ENCODE results near the gene PUS1. TPM values are rescaled to one million over a fixed set of nuclear protein-coding genes. Genes with fewer than 3 reads are reported as not detected.

PUS1 gene
- total RNA-seq, 1 experiment from 2014 or later, result 74.0 TPM

DNA sequence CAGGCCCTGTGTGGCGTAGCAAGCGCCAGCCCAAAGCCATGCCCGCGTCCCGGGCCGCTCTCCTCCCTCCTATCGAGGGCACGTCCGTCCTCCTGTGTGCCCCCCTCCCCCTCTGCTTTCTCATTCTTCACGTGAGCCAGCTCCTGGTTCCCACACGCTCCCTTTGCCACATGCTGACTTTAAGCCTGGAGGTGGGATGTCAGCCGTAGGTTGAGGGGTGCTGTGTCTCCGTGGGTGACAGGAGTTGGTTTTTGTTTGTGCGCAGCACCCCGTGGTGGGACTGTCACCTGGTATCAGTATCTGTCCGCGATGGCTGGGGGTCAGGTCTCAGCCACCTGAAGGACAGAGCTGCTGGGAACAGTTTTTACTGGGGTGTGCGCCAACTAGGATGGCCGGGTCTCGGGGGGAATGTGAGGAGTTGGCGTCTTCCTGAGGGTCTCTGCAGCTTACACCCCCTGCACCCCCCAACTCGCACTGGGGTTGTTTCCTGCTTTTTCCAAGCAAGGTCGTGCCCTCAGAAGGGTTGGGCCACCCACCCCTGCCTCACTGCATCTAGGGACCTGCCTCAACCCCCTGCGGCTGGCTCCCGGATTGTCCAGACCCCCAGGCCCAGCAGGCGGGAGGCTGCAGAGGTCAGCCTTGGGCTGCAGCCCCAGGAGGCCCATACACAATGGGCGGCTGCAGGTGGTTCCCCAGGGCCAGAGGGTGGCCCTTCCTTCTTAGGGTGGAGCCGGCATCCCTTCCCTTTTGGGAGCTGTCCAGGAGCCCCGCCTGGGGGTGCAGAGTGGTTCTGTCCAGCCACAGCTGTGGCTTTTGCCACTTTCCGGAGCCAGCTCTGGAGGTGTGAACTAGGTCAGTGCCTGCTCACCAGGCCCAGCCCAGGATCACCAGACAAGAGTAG lies 27.4 kb upstream of the PUS1 start:
- peaks cover 6% of the 10 kb centered on the region; the same call in 1 of the 2 replicates for H4K20me1 ChIP-seq (ENCODE audit: low read length)
- POLR2A ChIA-PET (ENCODE audit: unreplicated experiment), result no interaction called here
- H3K9ac ChIP-seq (ENCODE audit: low read length), result no peak overlapping the region
- H3K4me3 ChIP-seq (ENCODE audit: low read length), result no peak overlapping the region
- no peaks in the 10 kb centered on the region for H3K9me3 ChIP-seq (ENCODE audit: low read length)
- H3K9me2 ChIP-seq (replicated peaks; ENCODE audit: low read length), result no peaks in the 10 kb centered on the region
- TF ChIP-seq EZH2 (IDR thresholded peaks at IDR 0.05; ENCODE audit: low read length, unreplicated experiment), result no peak
- TF ChIP-seq CTCF (conservative IDR thresholded peaks at IDR 0.05; ENCODE audit: low read depth, low read length), result no peak
- no peak for TF ChIP-seq EZH2phosphoT487 (IDR thresholded peaks at IDR 0.05; ENCODE audit: borderline replicate concordance, low read length)
- H3K27ac ChIP-seq (ENCODE audit: low read length), result no peak overlapping the region
- no peak overlapping the region for H3K4me2 ChIP-seq (ENCODE audit: low read length)
- no peaks in the 10 kb centered on the region for H3K36me3 ChIP-seq (ENCODE audit: low read depth, low read length)
- ATAC-seq (peak; percentile 61), DNase-seq (no peak)
- no peak overlapping the region for H2AFZ ChIP-seq (ENCODE audit: low read length)
- H3K79me2 ChIP-seq (ENCODE audit: low read length), result peaks cover 61% of the 10 kb centered on the region
- peaks cover 9% of the 10 kb centered on the region for H3K4me1 ChIP-seq (ENCODE audit: insufficient read depth, low read length)
- intact Hi-C loops (cut with micrococcal nuclease), result no loop called here
- no peaks in the 10 kb centered on the region for H3K27me3 ChIP-seq (ENCODE audit: low read length)
- no TSS peak for BruUV-seq (replicated peaks)
- no peaks in the 10 kb centered on the region for H3F3A ChIP-seq (ENCODE audit: low read length, unreplicated experiment)
- CTCF ChIA-PET, result interaction anchor here (0.6 kb wide), 1 partner anchor 94 kb away, joined by 3 read pairs; no protein-coding TSS in a partner anchor

- CTCF ChIA-PET, result no interaction called here
- Histone ChIP-seq H3K9ac (ENCODE audit: low read length) (no peak overlapping the region), H3K4me1 (ENCODE audit: insufficient read depth, low read length) (no peaks in the 10 kb centered on the region), H3F3A (ENCODE audit: low read length, unreplicated experiment) (no peaks in the 10 kb centered on the region), H2AFZ (ENCODE audit: low read length) (no peak overlapping the region), H3K4me2 (ENCODE audit: low read length) (no peak overlapping the region), H3K9me2 (replicated peaks; ENCODE audit: low read length) (no peaks in the 10 kb centered on the region), H3K9me3 (ENCODE audit: low read length) (no peaks in the 10 kb centered on the region), H3K4me3 (ENCODE audit: low read length) (no peak overlapping the region), H3K79me2 (ENCODE audit: low read length) (peaks cover 52% of the 10 kb centered on the region), H3K36me3 (ENCODE audit: low read depth, low read length) (peaks cover 2% of the 10 kb centered on the region; the same call in 1 of the 2 replicates), H3K27me3 (ENCODE audit: low read length) (no peaks in the 10 kb centered on the region), H4K20me1 (ENCODE audit: low read length) (peaks cover 6% of the 10 kb centered on the region; the same call in 1 of the 2 replicates), H3K27ac (ENCODE audit: low read length) (no peak overlapping the region)
- no peak for DNase-seq
- TF ChIP-seq EZH2 (IDR thresholded peaks at IDR 0.05; ENCODE audit: low read length, unreplicated experiment) (no peak), CTCF (conservative IDR thresholded peaks at IDR 0.05; ENCODE audit: low read depth, low read length) (no peak), EZH2phosphoT487 (IDR thresholded peaks at IDR 0.05; ENCODE audit: borderline replicate concordance, low read length) (no peak)
- BruUV-seq (replicated peaks), result no TSS peak
- POLR2A ChIA-PET (ENCODE audit: unreplicated experiment), result no interaction called here
- intact Hi-C loops (cut with micrococcal nuclease), result no loop called here
- ATAC-seq, result 0 out of 2 replicates have a peak, but pooled peaks have one; percentile 9
These were observed 26.5 kb upstream of the PUS1 start for GRCh38 chr12:131902332-131903241.
